AG20443 (cell line): ENCODE data around the gene PPARA.
"Not testable (repeated sequence)": the region's sequence is repeated elsewhere in the genome, so short reads cannot be mapped to it uniquely, and the experiment has no call there.

Experiments used
- DNase-seq: peaks from one replicate; pipeline ENCODE4 v3.0.0; 2012; ENCODE audit warnings: low spot score, mixed read lengths

PPARA gene

DNA sequence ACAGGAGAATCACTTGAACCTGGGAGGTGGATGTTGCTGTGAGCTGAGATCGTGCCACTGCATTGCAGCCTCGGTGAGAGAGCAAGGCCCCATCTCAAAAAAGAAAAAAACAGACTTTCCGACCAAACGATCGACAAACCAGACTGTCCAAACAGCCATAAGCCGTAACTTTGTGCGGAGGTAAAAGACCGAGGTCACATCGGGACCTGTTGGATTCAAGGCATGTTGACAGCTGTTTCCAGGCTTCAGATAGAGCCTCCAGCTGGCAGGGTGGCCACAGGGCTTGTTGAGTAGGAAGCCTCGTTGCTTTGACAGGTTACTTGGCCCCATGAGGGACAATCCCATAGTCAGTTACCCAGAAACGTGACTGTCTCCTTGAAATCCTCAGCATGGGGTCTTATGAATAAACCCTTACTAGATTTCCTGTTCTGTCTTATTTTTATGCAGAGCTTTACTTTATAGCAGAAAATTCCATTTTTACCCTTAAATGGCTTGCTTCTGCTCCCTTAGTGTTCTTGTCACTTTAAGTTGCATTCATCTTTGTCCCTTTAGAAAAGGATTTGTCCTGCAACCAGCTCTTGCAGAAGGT lies 22.3 kb downstream of the PPARA start:
- no peak for DNase-seq

- no peak for DNase-seq
Observed at GRCh38 chr22:46173152-46173551, 22.8 kb downstream of the PPARA start.

DNA sequence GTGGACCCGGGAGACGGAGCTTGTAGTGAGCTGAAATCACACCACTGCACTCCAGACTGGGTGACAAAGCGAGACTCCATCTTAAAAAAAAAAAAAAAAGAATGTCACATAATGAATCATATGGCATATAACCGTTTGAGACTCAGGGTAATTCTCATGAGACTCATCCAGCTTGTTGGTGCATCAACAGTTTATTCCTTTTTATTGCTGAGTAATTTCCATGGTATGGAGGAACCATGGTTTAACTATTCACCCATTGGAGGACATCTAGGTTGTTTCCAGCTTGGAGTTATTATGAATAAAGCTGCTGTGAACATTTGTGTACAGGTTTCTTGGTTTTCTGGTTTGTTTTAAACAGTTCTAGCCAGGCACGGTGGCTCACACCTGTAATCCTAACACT lies 25.3 kb downstream of the PPARA start:
- DNase-seq: peak; percentile 57

GRCh38 chr22:46176508-46177003 lies 26.2 kb downstream of the PPARA start:
- DNase-seq: no peak

GRCh38 chr22:46178755-46179505 lies 28.6 kb downstream of the PPARA start:
- no peak for DNase-seq

- DNase-seq: no peak
Observed at GRCh38 chr22:46179748-46180147, 29.4 kb downstream of the PPARA start.

DNA sequence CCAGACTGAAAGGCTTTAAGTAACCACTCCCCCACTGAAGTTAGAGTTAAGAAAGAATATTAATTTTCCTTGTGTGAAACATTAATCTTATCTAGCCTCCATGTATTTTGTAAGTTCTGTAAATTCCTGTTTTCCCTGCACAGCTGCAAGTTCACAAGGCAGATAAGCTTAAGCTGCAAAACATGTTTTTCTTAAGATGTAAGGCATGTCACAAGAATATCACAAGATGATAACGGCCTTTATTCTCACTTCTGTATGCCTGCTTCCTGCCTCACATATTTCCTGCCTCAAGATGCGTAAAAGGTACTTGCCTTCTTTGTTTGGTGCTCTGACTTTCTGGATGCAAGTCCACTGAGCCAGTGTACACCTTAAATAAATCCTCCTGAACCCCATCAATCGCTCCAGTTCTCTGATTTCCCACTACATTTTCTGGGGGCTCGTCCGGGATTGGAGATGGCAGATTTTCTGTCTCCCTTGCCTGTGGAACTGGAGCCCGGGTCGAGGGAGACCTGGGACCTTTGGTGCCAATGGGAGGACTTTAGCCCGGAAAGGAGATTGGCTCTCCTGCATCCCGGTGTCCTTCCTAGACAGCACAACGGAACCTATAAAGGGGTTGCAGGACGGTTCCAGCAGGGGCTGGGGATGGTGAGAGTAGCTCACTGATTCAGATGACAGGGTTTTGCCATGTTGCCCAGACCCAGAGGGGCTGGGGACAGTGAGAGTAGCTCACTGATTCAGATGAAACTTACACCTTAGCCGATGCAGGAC lies 30.2 kb downstream of the PPARA start:
- DNase-seq: no peak

- no peak for DNase-seq
Observed at GRCh38 chr22:46183733-46184132, 33.4 kb downstream of the PPARA start.

GRCh38 chr22:46185283-46185682 lies 35.0 kb downstream of the PPARA start:
- no peak for DNase-seq

- no peak for DNase-seq
Observed at GRCh38 chr22:46187862-46188261, 37.5 kb downstream of the PPARA start.

DNA sequence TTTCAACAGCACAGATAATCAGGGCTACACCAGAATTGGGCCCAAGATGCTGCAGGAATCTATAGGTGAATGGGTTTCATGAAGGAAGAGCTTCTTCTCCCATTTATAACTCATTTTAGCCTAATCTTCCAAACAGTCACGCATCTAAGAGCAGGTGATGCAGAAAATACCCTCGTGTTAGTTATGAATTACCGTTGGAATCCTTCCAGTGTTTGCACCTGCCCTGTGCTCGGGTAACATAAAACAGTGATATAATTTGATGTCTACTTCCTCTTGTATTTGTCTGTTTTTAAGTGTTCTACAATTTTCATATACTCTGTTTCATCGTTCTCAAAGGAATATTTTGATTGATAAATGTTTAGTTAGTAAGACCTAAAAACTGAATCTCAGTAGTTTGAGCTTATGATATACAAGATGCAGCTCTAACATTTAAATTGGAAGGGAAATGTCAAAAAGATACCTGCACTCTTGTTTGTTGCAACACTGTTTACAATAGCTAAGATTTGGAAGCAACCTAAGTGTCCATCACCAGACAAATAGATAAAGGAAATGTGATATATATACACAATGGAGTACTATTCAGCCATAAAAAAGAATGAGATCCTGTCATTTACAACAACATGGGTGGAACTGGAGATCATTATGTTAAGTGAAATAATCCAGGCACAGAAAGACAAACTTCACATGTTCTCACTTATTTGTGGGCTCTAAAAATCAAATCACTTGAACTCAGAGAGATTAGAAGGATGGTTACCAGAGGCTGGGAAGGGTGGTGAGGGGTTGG lies 42.1 kb downstream of the PPARA start:
- no peak for DNase-seq

DNA sequence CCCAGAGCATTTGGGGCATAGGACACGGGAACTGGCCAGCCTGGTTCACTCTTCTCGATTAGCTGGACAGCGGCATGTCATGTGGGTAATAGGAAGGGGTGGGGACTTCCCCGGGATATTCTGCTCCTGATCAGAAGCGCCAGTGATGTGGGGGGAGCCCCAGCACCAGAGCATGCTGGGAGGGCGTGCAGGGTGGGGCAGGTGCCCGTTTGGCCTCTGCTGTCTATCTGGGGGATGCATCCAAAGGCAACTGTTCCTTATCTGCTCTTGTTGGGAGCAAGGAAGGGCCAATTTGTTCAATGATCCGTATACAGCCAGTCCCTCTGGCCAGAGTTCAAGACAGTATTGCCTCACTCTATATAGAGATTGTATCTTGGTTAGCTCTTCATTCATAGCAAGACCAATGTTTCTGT lies 43.6 kb downstream of the PPARA start:
- no peak for DNase-seq

DNA sequence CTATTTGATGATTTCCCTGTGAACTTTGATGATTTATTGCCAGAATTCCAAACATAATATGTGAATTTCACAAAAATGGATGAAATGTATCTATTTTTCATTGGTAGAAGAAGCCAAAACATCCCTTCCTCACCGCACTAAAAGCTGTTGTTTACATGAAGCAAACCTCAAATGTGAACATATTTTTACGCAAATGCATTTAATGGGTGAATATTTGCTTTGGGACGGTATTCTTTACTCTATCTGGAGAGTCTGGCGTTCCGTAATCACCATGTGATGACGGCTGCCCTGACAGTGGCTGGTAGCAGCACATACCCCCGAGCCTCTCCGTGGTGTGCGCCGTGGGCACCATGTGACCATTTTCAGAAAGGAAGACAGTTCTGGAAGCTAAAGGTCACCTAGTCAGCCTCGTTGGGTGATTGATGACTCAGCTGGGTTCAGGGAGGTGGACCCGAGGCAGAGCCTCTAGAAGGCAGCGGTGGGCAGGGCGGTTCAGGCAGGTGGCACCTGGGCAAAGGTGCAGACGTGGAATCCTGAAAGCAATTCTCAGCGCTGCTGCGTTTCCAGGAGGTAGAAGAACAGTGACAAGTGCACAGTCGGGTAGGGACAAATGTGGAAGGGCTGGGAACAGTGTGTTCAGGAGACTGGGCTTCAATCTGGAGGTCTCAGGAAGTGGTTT lies 45.3 kb downstream of the PPARA start:
- DNase-seq: no peak

- DNase-seq: no peak
Observed at GRCh38 chr22:46196278-46196677, 46.0 kb downstream of the PPARA start.

GRCh38 chr22:46198274-46198673 lies 47.9 kb downstream of the PPARA start:
- DNase-seq: no peak

- not testable (repeated sequence) for DNase-seq
Observed at GRCh38 chr22:46198806-46199205, 48.5 kb downstream of the PPARA start.

GRCh38 chr22:46201059-46201757 lies 50.9 kb downstream of the PPARA start:
- DNase-seq: no peak

- no peak for DNase-seq
Observed at GRCh38 chr22:46202897-46203600, 52.7 kb downstream of the PPARA start.

DNA sequence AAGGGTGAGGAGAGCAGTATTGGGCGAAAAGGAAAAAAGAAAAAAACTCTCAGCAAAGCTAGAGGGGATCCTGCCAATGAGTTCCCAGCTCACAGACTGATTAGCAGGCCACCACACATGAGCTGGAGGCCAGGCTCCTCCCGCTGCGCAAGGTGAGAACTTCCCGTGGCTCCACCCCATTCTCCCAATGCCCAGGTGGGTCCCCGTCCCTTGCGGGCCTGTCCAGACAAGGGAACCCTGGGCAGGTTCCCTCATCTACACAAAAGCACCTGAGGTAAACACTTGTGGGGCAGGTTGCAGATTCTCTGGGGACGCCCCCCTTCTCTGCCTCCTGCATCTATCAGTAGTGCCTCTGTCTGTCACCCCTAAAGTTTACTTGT lies 53.3 kb downstream of the PPARA start:
- no peak for DNase-seq

- DNase-seq: no peak
Observed at GRCh38 chr22:46209262-46209661, 58.9 kb downstream of the PPARA start.
